Nephron progenitor cell (in vitro differentiated cells): Measurements from ENCODE around the gene MAT2A.
A peak's percentile ranks its signal among the peaks of the same experiment; 100 is the strongest.

ENCODE experiments used
- DNase-seq: peaks from one replicate; pipeline ENCODE4 v3.0.0; 2021
- H3K27ac Mint-ChIP-seq: 2 replicates; pipeline ENCODE4 v1.8.0; 2021; ENCODE audit warnings: mild to moderate bottlenecking, moderate library complexity, mixed read lengths
- H3K27me3 Mint-ChIP-seq: 2 replicates; pipeline ENCODE4 v1.8.0; 2021; ENCODE audit warnings: mild to moderate bottlenecking, low read depth, mixed read lengths; ENCODE audit not compliant: poor library complexity
- H3K36me3 Mint-ChIP-seq: 2 replicates; pipeline ENCODE4 v1.8.0; 2021; ENCODE audit warnings: low read depth, mixed read lengths
- H3K4me1 Mint-ChIP-seq: 2 replicates; pipeline ENCODE4 v1.8.0; 2021; ENCODE audit warnings: mixed read lengths
- H3K4me3 Mint-ChIP-seq: 2 replicates; pipeline ENCODE4 v1.8.0; 2021; ENCODE audit warnings: mild to moderate bottlenecking, moderate library complexity, mixed read lengths
- H3K9me3 Mint-ChIP-seq: 2 replicates; pipeline ENCODE4 v1.8.0; 2021; ENCODE audit warnings: mild to moderate bottlenecking, moderate library complexity, mixed read lengths
- TF ChIP-seq, protein P1 (sequence below): fragments of 200-600 bp; sonication (generic); IDR thresholded peaks from 2 replicates; pipeline ENCODE4 v1.5.0; 2021; ENCODE audit warnings: antibody characterized with exemption

MAT2A gene

DNA sequence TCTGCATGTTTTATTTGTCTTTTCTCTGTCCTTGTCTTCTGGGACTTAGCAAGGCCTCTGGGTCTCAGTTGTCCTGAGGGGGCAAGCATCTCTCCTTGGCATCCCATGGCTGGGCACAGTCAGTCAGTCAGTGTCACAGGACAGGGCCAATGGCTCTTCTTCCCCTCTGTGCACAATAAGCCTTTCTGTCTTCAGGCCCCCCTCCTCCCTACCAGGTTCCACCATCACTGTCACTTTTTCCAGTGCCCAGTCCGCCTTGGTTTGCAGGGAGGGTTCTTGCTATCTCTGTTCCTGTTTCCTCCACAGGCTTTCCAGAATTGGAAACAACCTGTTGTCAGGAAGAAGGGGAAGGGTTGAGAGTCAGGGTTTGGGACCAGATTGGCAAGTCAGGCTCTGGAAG is 43.5 kb downstream of the MAT2A start:
- no peak for DNase-seq
- H3K27ac Mint-ChIP-seq: no peak overlapping the region
- H3K9me3 Mint-ChIP-seq: no peaks in the 10 kb centered on the region

DNA sequence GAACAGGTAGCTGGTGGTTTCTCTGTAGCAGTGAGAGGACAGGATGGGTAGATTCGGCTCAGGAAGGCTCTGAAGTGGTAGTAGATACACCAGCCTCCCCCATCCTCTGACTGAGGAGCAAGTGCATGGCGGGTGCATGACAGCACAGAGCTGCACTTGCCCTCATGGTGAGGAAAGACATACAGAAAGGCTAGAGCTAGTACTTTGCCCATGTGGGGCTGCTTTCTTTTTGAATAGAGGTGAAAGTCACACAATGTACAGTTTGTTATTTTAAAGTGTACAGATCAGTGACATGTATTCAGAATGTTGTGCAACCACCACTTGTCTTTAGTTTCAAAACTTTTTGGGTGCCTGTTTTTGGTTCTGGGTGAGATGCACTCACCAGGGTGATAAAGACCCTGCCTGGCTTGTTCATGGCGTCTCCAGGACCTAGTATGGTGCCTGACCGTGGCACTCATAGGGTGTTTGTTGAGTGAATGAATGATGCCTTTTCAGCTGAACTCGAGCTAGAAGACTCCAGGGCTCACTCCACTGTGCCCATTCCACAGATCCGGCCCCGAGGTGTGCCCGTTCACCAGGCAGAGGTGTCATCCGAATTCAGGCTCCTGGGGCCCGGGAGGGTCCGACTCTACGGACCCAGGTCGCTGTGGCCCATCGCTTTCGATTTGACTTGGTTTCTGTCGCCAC is 44.8 kb downstream of the MAT2A start:
- peak overlapping the region; percentile 32 for H3K4me3 Mint-ChIP-seq
- H3K36me3 Mint-ChIP-seq: peaks cover 6% of the 10 kb centered on the region
- H3K27ac Mint-ChIP-seq: no peak overlapping the region
- TF ChIP-seq, protein P1, sequence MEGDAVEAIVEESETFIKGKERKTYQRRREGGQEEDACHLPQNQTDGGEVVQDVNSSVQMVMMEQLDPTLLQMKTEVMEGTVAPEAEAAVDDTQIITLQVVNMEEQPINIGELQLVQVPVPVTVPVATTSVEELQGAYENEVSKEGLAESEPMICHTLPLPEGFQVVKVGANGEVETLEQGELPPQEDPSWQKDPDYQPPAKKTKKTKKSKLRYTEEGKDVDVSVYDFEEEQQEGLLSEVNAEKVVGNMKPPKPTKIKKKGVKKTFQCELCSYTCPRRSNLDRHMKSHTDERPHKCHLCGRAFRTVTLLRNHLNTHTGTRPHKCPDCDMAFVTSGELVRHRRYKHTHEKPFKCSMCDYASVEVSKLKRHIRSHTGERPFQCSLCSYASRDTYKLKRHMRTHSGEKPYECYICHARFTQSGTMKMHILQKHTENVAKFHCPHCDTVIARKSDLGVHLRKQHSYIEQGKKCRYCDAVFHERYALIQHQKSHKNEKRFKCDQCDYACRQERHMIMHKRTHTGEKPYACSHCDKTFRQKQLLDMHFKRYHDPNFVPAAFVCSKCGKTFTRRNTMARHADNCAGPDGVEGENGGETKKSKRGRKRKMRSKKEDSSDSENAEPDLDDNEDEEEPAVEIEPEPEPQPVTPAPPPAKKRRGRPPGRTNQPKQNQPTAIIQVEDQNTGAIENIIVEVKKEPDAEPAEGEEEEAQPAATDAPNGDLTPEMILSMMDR: no peak
- peaks cover 75% of the 10 kb centered on the region for H3K4me1 Mint-ChIP-seq
- no peak for DNase-seq
- H3K9me3 Mint-ChIP-seq: no peaks in the 10 kb centered on the region
- peaks cover 3% of the 10 kb centered on the region for H3K27me3 Mint-ChIP-seq

More for the DNA sequence above, 43.5 kb downstream of the MAT2A start:
- Mint-ChIP-seq H3K4me3 (no peak overlapping the region), H3K27me3 (peaks cover 3% of the 10 kb centered on the region), H3K4me1 (peaks cover 75% of the 10 kb centered on the region), H3K36me3 (peaks cover 6% of the 10 kb centered on the region)
- TF ChIP-seq, protein P1: no peak

DNA sequence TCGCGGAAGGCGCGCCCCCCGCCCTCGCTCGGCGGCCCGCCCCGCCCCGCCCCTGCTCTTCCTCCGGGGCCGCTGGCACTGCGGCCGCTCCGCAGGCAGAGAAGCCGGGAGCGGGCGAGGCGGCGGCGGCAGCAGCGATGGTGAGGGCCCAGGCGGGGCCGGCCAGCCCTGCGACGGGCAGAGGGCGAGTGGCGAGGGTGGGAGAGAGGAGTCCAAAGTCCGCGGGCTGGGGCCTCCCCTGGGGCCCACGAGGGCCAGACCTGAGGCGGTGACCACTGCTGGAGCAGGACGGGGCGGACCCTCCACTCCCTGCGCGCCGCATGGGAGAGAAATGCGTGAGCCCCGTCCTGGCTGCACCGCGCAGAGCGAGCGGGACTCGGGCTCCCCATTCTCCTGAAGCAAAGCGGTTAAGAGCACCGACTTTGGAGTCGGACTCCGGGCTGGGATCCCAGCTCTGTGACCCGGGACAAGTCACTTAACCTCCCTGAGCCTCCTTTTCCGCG is 45.4 kb downstream of the MAT2A start, which contains the start of gene VAMP5:
Gene VAMP5 (plus strand): TSS at position 78 of the 503 bp plus-strand sequence. CDS start 60 bp downstream, at position 138.
- peaks cover 3% of the 10 kb centered on the region for H3K27me3 Mint-ChIP-seq
- H3K4me1 Mint-ChIP-seq: peaks cover 71% of the 10 kb centered on the region
- H3K27ac Mint-ChIP-seq: peak within 1 kb of the TSS; percentile 98
- peak within 1 kb of the TSS; percentile 45 for H3K4me3 Mint-ChIP-seq
- DNase-seq: no peak
- H3K36me3 Mint-ChIP-seq: peaks cover 6% of the 10 kb centered on the region
- TF ChIP-seq, protein P1: no peak
- no peaks in the 10 kb centered on the region for H3K9me3 Mint-ChIP-seq

DNA sequence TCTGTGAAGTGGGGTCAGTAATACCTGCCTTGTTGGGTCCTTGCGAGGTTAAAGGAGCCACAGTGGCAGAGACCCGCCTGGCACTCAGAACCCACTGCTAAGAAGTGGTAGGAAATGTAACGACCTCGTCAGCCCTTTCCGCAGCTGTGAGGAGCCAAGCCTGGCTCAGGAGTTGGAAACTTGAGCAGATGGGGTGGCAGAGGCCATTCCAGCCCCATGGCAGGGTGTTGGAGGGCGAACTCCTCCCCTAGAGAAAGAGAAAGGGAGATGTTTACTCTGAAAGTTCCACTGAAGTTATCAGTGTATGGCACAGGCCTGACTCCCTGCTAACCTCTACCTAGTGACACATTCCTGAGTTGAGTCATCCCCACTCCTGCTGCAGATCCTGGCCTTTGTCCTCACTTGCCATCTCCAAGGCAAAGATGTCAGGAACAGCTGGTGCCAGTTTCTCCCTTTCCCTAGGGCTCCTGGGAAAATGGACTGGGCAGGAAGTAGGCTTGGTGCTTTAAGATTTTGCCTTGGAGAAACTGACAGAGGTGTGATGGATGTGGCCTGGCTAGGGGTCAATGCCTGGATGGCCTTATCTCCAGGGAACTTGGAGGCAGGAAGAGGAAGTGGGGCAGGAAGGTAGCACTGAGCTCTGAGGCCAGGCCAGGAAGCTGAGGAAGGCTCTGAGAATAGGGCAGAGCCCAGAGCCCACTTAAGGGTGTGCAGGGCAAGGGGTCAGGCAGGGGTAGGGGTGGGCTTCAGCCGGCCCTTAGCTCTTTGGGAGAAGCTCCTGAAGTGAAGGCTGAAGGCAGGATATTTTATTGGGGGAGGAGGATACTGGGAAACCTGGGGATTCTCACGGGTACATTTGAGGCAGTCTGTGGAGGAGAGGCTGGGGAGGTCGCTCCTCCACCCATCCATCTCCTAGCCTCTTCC is 46.2 kb downstream of the MAT2A start:
- Mint-ChIP-seq H3K4me3 (peak overlapping the region; percentile 45), H3K36me3 (peaks cover 6% of the 10 kb centered on the region), H3K27me3 (peaks cover 3% of the 10 kb centered on the region), H3K9me3 (no peaks in the 10 kb centered on the region), H3K27ac (peak overlapping the region; percentile 98), H3K4me1 (peaks cover 68% of the 10 kb centered on the region)
- TF ChIP-seq, protein P1: no peak
- DNase-seq: peak; percentile 47

DNA sequence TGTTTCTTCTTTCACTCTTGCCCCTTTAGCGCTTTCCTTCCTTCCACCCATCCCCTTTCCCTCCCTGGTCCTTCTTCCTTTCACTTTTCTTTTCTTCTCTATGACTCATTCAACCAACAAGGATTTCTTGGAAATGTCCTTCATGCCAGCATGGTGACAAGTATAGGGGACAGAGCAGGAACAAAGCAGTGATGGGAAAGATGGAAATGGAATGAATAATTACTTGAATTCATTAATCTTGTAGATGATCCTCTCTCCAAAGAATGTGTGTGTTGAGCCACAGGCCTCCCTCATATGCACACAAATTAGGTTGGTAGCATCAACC is 46.8 kb downstream of the MAT2A start:
- Mint-ChIP-seq H3K4me3 (peak overlapping the region; percentile 17), H3K9me3 (no peaks in the 10 kb centered on the region), H3K36me3 (peaks cover 6% of the 10 kb centered on the region), H3K27me3 (peaks cover 3% of the 10 kb centered on the region), H3K4me1 (peaks cover 70% of the 10 kb centered on the region), H3K27ac (peak overlapping the region; percentile 98)
- DNase-seq: no peak
- TF ChIP-seq, protein P1: no peak
